ENCODE data around the gene LRRTM1. TPM values are rescaled to one million over a fixed set of nuclear protein-coding genes. Genes with fewer than 3 reads are reported as not detected.

Gene LRRTM1
- total RNA-seq, 1 donor from 2014 or later: not detected

DNA sequence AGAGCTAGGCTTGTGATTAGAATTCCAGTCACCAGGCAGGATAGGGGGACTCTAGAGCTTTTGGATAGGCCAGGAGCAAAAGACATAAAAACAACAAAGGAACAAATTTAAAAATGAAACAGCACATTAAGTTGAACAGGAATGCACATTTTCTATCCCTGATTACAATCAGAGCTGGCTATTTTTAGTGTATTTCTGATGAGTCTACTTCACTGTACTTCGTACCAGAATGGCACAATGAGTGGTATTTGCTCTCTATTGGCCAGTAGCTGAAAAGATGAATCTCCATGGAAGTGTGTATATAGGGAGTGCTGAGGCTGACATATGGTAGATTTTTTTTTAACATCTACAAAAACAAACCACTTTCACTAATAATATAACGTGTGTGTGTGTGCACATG, 34.2 kb upstream of the LRRTM1 start:
- ATAC-seq (ENCODE audit: low read depth) (no peak), DNase-seq (no peak)
- intact Hi-C loops (cut with micrococcal nuclease): no loop called here
- H3K27me3 Mint-ChIP-seq: no peaks in the 10 kb centered on the region
- H3K27ac Mint-ChIP-seq: no peak overlapping the region
- no peaks in the 10 kb centered on the region for H3K4me1 Mint-ChIP-seq
- no peaks in the 10 kb centered on the region for H3K36me3 Mint-ChIP-seq (ENCODE audit: low read depth)
- H3K4me3 Mint-ChIP-seq: no peak overlapping the region
- ChIA-PET POLR2A (no interaction called here), CTCF (no interaction called here)
- peaks cover 8% of the 10 kb centered on the region for H3K9me3 Mint-ChIP-seq
- TF ChIP-seq, protein P1, sequence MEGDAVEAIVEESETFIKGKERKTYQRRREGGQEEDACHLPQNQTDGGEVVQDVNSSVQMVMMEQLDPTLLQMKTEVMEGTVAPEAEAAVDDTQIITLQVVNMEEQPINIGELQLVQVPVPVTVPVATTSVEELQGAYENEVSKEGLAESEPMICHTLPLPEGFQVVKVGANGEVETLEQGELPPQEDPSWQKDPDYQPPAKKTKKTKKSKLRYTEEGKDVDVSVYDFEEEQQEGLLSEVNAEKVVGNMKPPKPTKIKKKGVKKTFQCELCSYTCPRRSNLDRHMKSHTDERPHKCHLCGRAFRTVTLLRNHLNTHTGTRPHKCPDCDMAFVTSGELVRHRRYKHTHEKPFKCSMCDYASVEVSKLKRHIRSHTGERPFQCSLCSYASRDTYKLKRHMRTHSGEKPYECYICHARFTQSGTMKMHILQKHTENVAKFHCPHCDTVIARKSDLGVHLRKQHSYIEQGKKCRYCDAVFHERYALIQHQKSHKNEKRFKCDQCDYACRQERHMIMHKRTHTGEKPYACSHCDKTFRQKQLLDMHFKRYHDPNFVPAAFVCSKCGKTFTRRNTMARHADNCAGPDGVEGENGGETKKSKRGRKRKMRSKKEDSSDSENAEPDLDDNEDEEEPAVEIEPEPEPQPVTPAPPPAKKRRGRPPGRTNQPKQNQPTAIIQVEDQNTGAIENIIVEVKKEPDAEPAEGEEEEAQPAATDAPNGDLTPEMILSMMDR (IDR thresholded peaks at IDR 0.05): no peak

DNA sequence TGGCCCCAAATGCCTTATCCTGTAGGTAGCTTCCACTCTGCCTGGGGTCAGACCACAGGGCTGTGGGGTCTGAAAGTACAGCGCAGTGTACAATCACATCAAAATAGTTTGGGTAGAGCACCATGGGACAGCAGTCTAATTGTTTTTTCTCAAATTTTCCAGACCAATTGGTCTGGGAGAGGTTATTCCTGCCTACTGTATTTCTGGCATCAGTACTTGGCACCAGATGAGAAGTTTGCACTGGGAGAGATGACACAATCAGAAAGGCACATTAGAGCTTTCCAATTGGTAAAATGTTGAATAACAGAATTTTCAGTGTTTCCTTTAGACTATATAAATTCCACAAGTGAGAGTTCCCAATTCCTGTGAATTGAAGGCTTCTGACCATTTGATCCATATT, 30.9 kb upstream of the LRRTM1 start:
- ChIA-PET POLR2A (no interaction called here), CTCF (no interaction called here)
- no peaks in the 10 kb centered on the region for H3K27me3 Mint-ChIP-seq
- H3K36me3 Mint-ChIP-seq (ENCODE audit: low read depth): no peaks in the 10 kb centered on the region
- no peaks in the 10 kb centered on the region for H3K4me1 Mint-ChIP-seq
- H3K9me3 Mint-ChIP-seq: peaks cover 8% of the 10 kb centered on the region
- TF ChIP-seq, protein P1 (IDR thresholded peaks at IDR 0.05): no peak
- no peak overlapping the region for H3K4me3 Mint-ChIP-seq
- H3K27ac Mint-ChIP-seq: no peak overlapping the region
- no peak for ATAC-seq (ENCODE audit: low read depth)
- intact Hi-C loops (cut with micrococcal nuclease): no loop called here
- no peak for DNase-seq

- ChIA-PET CTCF (no interaction called here), POLR2A (no interaction called here)
- Mint-ChIP-seq H3K4me3 (no peak overlapping the region), H3K36me3 (ENCODE audit: low read depth) (no peaks in the 10 kb centered on the region), H3K27me3 (no peaks in the 10 kb centered on the region), H3K27ac (no peak overlapping the region), H3K4me1 (no peaks in the 10 kb centered on the region), H3K9me3 (peaks cover 8% of the 10 kb centered on the region)
- ATAC-seq (ENCODE audit: low read depth) (no peak), DNase-seq (no peak)
- intact Hi-C loops (cut with micrococcal nuclease): no loop called here
- TF ChIP-seq, protein P1 (IDR thresholded peaks at IDR 0.05): no peak
Observed at GRCh38 chr2:80333886-80334285, 29.3 kb upstream of the LRRTM1 start.

DNA sequence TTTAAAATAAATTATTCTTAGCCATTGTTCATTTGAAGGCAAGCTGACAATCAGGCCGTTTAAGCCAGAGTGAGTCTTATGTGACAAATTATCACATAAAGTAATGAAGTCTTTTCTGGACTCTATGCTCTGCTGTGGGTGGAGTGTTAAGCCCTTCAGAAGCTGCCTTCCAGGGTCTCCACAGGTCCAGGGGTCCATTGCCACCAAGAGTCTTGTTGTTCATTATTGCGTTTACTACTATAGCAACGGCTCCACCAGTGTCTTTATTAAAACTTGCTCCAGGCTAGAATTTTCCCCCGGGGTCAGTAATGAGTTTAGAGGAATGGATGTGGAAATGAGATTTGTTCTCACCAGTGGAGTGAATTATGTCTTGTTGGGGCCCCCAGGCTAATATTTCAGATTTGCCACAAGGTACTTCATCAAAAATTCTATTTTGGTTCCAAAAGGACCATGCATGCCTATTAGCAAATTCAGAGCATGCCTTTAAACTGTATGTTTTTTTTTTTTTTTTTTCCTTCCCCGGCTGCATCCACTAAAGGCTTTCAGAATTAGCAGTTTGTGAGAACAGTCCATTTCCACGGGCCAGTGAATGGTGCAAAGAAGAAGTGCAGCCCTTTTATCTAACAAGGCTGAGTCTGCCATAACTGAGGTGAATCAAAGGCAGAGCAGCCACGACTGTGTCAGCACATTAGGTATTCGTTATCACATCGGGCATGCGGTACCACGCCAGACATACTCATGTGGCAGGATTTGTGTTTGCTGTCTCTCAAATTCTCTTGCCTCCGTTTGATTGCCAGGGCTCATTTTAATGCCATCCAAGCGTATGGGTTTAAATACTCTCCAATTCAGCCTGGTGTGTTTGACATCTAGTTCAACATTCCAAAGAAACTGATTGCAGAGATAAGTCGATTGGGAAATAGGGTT, 26.2 kb upstream of the LRRTM1 start:
- ATAC-seq (ENCODE audit: low read depth) (no peak), DNase-seq (no peak)
- CTCF ChIA-PET: no interaction called here
- TF ChIP-seq, protein P1 (IDR thresholded peaks at IDR 0.05): no peak
- POLR2A ChIA-PET: no interaction called here
- intact Hi-C loops (cut with micrococcal nuclease): no loop called here
- Mint-ChIP-seq H3K27me3 (no peaks in the 10 kb centered on the region), H3K4me3 (no peak overlapping the region), H3K9me3 (peaks cover 6% of the 10 kb centered on the region), H3K36me3 (ENCODE audit: low read depth) (no peaks in the 10 kb centered on the region), H3K27ac (no peak overlapping the region), H3K4me1 (no peaks in the 10 kb centered on the region)

DNA sequence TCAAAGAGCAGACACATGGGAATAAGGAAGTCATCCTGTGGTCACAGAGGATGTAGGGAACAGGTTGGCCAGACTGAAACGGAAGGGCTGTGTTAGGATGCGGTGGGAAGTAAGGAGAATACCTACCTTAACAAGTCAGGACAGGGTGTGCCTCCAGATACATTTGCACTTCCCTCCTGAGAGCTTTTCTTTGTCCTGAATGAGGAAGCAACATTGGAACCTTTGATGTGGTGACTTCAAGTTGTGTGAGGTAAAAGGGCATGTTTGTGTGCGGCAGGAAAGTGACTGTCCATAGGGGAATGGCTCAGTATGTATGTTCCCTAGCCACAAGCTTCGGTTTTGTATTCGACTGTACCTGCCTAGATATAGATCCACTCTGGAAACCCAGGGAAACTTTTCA, 24.9 kb upstream of the LRRTM1 start:
- ATAC-seq (ENCODE audit: low read depth) (no peak), DNase-seq (no peak)
- H3K27me3 Mint-ChIP-seq: no peaks in the 10 kb centered on the region
- ChIA-PET POLR2A (no interaction called here), CTCF (no interaction called here)
- intact Hi-C loops (cut with micrococcal nuclease): no loop called here
- no peaks in the 10 kb centered on the region for H3K36me3 Mint-ChIP-seq (ENCODE audit: low read depth)
- TF ChIP-seq, protein P1 (IDR thresholded peaks at IDR 0.05): no peak
- H3K4me3 Mint-ChIP-seq: no peak overlapping the region
- H3K9me3 Mint-ChIP-seq: no peaks in the 10 kb centered on the region
- no peaks in the 10 kb centered on the region for H3K4me1 Mint-ChIP-seq
- H3K27ac Mint-ChIP-seq: no peak overlapping the region

All from activated B cell treated with CpG ODN at 0.5 μM for 24 hours (primary cell).